B cell (primary cell): ENCODE data around the gene HSPB8. TPM values are rescaled to one million over a fixed set of nuclear protein-coding genes. Genes with fewer than 3 reads are reported as not detected.

Source experiments
- ATAC-seq: fragments of 200-7000 bp; cut with Tn5 transposase; one replicate; pipeline ENCODE4 v1.10.0; 2021; ENCODE audit warnings: low read depth, mild to moderate bottlenecking, moderate number of reproducible peaks, moderate library complexity
- CTCF ChIA-PET: fragments of 350-600 bp; sonication (Branson Sonifier 250); formaldehyde crosslinking; loops from one replicate; lab custom pipeline; 2021; ENCODE audit warnings: antibody characterized with exemption, inconsistent platforms; lab: Charles Lee
- POLR2A ChIA-PET: fragments of 350-600 bp; sonication (Branson Sonifier 250); formaldehyde crosslinking; loops from one replicate; lab custom pipeline; 2021; ENCODE audit warnings: antibody characterized with exemption; lab: Charles Lee
- DNase-seq: peaks from one replicate; pipeline ENCODE4 v3.0.0; 2013
- H2AFZ ChIP-seq: 2 replicates; pipeline ENCODE4 v1.6.1; 2012; ENCODE audit warnings: mild to moderate bottlenecking, low read depth, low read length; ENCODE audit not compliant: insufficient read depth, poor library complexity, severe bottlenecking
- H3K27ac ChIP-seq, 2 donors: 1 replicate in 1 of 2; 2 replicates in 1 of 2; pipeline ENCODE4 v1.5.1; 2012 to 2013; ENCODE audit warnings: low read length in 2 of 2, mild to moderate bottlenecking in 2 of 2, moderate library complexity in 1 of 2
- H3K27me3 ChIP-seq, 4 experiments: fragments of 200-600 bp in 1 of 4; sonication (generic) in 1 of 4; replicated peaks in 1 of 4; 1 replicate in 2 of 4; 2 replicates in 2 of 4; pipeline versions ENCODE4 v1.6.1 to v1.7.0; 2013 to 2016; ENCODE audit warnings: low read length in 3 of 4, mild to moderate bottlenecking in 2 of 4, mixed read lengths in 1 of 4, moderate library complexity in 1 of 4; ENCODE audit not compliant: insufficient read depth in 4 of 4, control insufficient read depth in 3 of 4; ENCODE audit errors: control extremely low read depth in 1 of 4
- H3K36me3 ChIP-seq, 2 experiments: replicated peaks in 1 of 2; 1 replicate in 1 of 2; 2 replicates in 1 of 2; pipeline versions ENCODE4 v1.6.1 to v1.7.1; 2013; ENCODE audit warnings: low read length in 1 of 2; ENCODE audit not compliant: insufficient read depth in 2 of 2, control insufficient read depth in 1 of 2; ENCODE audit errors: control extremely low read depth in 1 of 2, extremely low read depth in 1 of 2
- H3K4me1 ChIP-seq, 2 donors: fragments of 200-600 bp in 1 of 2; sonication (generic) in 1 of 2; 1 replicate in 1 of 2; 2 replicates in 1 of 2; pipeline versions ENCODE4 v1.5.1 to v1.6.1; 2013 to 2017; ENCODE audit warnings: low read length in 2 of 2; ENCODE audit not compliant: control insufficient read depth in 2 of 2, insufficient read depth in 2 of 2
- H3K4me2 ChIP-seq: replicated peaks from 2 replicates; pipeline ENCODE3; 2012; ENCODE audit warnings: mild to moderate bottlenecking, low read depth, low read length; ENCODE audit not compliant: poor library complexity, severe bottlenecking
- H3K4me3 ChIP-seq, 5 experiments: fragments of 200-600 bp in 1 of 5; sonication (generic) in 1 of 5; 1 replicate in 3 of 5; 2 replicates in 2 of 5; pipeline versions ENCODE4 v1.5.1 to v1.7.0; 2011 to 2016; ENCODE audit warnings: low read length in 4 of 5, mild to moderate bottlenecking in 4 of 5, low read depth in 2 of 5, control low read depth in 1 of 5, moderate library complexity in 1 of 5; ENCODE audit not compliant: insufficient read depth in 1 of 5; ENCODE audit errors: control extremely low read depth in 1 of 5, extremely low read depth in 1 of 5
- H3K79me2 ChIP-seq: fragments of 200-600 bp; sonication (generic); one replicate; pipeline ENCODE4 v1.6.0; 2016; ENCODE audit warnings: low read length; ENCODE audit not compliant: control insufficient read depth, insufficient read depth
- H3K9ac ChIP-seq: fragments of 200-600 bp; sonication (generic); 2 replicates; pipeline ENCODE4 v1.6.1; 2017; ENCODE audit warnings: mild to moderate bottlenecking, low read length, moderate library complexity
- H3K9me3 ChIP-seq, 3 donors: one replicate each; pipeline versions ENCODE4 v1.6.1 to v1.7.1; 2013; ENCODE audit warnings: low read length in 2 of 3; ENCODE audit not compliant: control insufficient read depth in 2 of 3, insufficient read depth in 1 of 3; ENCODE audit errors: control extremely low read depth in 1 of 3
- H4K20me1 ChIP-seq: 2 replicates; pipeline ENCODE4 v1.6.0; 2012; ENCODE audit warnings: mild to moderate bottlenecking, low read length; ENCODE audit not compliant: insufficient read depth, control insufficient read depth, poor library complexity, severe bottlenecking
- H3K27ac Mint-ChIP-seq: one replicate; pipeline ENCODE4 v1.8.0; 2021; ENCODE audit warnings: mixed read lengths
- H3K27me3 Mint-ChIP-seq: one replicate; pipeline ENCODE4 v1.8.0; 2021; ENCODE audit warnings: mixed read lengths
- H3K4me1 Mint-ChIP-seq: one replicate; pipeline ENCODE4 v1.8.0; 2021; ENCODE audit warnings: mixed read lengths
- H3K4me3 Mint-ChIP-seq: one replicate; pipeline ENCODE4 v1.8.0; 2021; ENCODE audit warnings: mixed read lengths
- H3K9me3 Mint-ChIP-seq: one replicate; pipeline ENCODE4 v1.8.0; 2022; ENCODE audit warnings: mixed read lengths; ENCODE audit not compliant: insufficient read depth
- EZH2 ChIP-seq: IDR thresholded peaks from 2 replicates; pipeline ENCODE4 v1.6.1; 2012; ENCODE audit warnings: borderline replicate concordance, low read depth, mild to moderate bottlenecking, moderate library complexity, low read length; ENCODE audit not compliant: insufficient read depth, poor library complexity, severe bottlenecking
- WGBS: methylation state at CpG from one replicate; pipeline ENCODE4 v1.1.5; 2013; ENCODE audit warnings: missing lambda C conversion rate; ENCODE audit not compliant: insufficient coverage; 5-methylcytosine and 5-hydroxymethylcytosine counted together
- intact Hi-C: fragments of 100-400 bp; cut with micrococcal nuclease; formaldehyde crosslinking; loops from one replicate; pipeline ENCODE4 v1.10.0; 2022
- polyA plus RNA-seq: library from polyadenylated mRNA; depleted of rRNA; stranded (reverse); fragments of >200 nt; gene quantifications from 2 replicates; pipeline ENCODE4 v1.2.3, GENCODE V29; 2012
- total RNA-seq, 2 donors: library from RNA; stranded (reverse); fragments of 120-200 nt in 1 of 2; gene quantifications; 1 replicate in 1 of 2; 2 replicates in 1 of 2; pipeline versions ENCODE4 v1.2.3 to v1.2.4, GENCODE V29; 2013 to 2022
- TF ChIP-seq, protein P1 (sequence below): fragments of 200-600 bp; IDR thresholded peaks from one replicate; pipeline ENCODE4 v1.8.0; 2022; ENCODE audit warnings: antibody characterized with exemption, mild to moderate bottlenecking

The HSPB8 gene
- total and polyA plus RNA-seq, 2 donors (not counting 1 experiment from before 2014, with no cell fraction given), result not detected

DNA sequence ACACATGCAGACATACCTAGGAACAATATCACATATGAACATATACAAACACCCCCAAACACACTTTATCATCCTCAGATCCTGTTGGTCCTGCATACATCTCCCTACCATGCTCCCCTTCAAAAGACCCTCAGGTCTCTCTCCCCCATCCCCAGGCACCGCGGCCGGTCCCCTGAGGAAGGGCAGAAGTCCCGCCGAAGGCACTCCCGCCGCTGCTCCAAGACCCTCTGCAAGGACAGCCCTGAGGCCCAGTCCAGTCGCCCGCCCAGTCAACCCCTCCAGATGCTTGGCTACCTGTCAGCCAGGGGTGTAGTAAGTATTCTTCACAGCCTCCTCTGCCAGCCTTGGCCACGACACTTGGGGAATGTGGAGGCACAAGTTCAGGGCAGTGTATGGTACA lies 48.2 kb upstream of the HSPB8 start:
- DNase-seq (no peak), ATAC-seq (no peak)
- Histone ChIP-seq H3K27me3 (no peaks in the 10 kb centered on the region), H2AFZ (no peak overlapping the region), H3K27ac (no peak overlapping the region), H3K36me3 (no peaks in the 10 kb centered on the region), H3K79me2 (no peaks in the 10 kb centered on the region), H4K20me1 (no peaks in the 10 kb centered on the region), H3K4me1 (no peaks in the 10 kb centered on the region), H3K9me3 (peaks cover 2 to 10% (median 3%) of the 10 kb centered on the region in 3 donors), H3K4me3 (no peak overlapping the region), H3K4me2 (no peak overlapping the region), H3K9ac (no peak overlapping the region)
- no peaks in the 10 kb centered on the region for H3K27me3 Mint-ChIP-seq
- H3K27ac Mint-ChIP-seq, result no peak overlapping the region
- H3K4me1 Mint-ChIP-seq, result no peaks in the 10 kb centered on the region
- TF ChIP-seq, protein P1, sequence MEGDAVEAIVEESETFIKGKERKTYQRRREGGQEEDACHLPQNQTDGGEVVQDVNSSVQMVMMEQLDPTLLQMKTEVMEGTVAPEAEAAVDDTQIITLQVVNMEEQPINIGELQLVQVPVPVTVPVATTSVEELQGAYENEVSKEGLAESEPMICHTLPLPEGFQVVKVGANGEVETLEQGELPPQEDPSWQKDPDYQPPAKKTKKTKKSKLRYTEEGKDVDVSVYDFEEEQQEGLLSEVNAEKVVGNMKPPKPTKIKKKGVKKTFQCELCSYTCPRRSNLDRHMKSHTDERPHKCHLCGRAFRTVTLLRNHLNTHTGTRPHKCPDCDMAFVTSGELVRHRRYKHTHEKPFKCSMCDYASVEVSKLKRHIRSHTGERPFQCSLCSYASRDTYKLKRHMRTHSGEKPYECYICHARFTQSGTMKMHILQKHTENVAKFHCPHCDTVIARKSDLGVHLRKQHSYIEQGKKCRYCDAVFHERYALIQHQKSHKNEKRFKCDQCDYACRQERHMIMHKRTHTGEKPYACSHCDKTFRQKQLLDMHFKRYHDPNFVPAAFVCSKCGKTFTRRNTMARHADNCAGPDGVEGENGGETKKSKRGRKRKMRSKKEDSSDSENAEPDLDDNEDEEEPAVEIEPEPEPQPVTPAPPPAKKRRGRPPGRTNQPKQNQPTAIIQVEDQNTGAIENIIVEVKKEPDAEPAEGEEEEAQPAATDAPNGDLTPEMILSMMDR, result no peak
- no peak for TF ChIP-seq EZH2
- 87% methylated on average over 4 of the region's 10 CpGs for WGBS
- intact Hi-C loops, result no loop called here
- H3K4me3 Mint-ChIP-seq, result no peak overlapping the region
- CTCF ChIA-PET, result no interaction called here
- H3K9me3 Mint-ChIP-seq, result peaks cover 13% of the 10 kb centered on the region
- POLR2A ChIA-PET, result no interaction called here

DNA sequence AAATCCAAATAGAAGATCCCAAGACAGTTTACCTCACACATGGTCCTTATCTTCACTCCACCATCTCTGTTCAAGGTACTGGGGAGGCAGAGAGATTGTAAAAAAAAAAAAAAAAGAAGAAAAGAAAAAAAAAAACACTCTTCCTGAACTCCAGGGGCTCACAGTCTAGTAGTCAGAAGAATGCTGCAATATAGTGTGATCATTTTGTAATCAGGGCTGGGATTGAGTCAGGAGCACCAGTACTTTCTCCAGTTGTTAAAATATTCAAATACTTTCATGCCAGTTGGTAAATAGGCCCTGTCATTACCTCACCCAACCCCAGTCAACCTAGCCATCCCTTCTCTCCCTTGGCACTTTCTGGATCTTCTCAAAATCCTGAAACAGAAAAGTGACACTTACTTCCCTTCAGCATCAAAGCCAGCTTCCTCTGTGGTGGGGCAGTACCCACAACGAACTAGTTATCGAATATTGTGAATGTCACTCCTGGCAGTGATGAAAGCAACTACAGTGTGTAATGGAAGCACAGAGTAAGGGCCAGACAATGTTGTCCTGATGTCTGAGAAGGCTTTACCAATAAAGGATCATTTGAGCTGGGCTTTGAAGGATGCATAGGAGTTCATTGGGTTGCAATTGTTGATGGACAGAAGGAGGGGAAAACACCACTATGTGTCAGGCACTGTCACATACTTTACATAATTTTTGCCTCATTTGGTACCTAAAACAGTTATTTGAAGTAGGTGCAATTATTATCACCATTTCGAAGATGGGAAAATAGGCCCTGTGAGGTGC lies 44.3 kb upstream of the HSPB8 start:
- Mint-ChIP-seq H3K4me3 (no peak overlapping the region), H3K9me3 (peaks cover 13% of the 10 kb centered on the region), H3K27ac (no peak overlapping the region), H3K27me3 (no peaks in the 10 kb centered on the region), H3K4me1 (no peaks in the 10 kb centered on the region)
- Histone ChIP-seq H3K9me3 (peaks cover 2 to 8% (median 3%) of the 10 kb centered on the region in 3 donors), H3K27ac (no peak overlapping the region), H3K36me3 (no peaks in the 10 kb centered on the region), H3K9ac (no peak overlapping the region), H3K79me2 (no peaks in the 10 kb centered on the region), H3K4me3 (no peak overlapping the region), H3K4me1 (no peaks in the 10 kb centered on the region), H3K27me3 (no peaks in the 10 kb centered on the region), H4K20me1 (no peaks in the 10 kb centered on the region), H2AFZ (no peak overlapping the region), H3K4me2 (no peak overlapping the region)
- 58% methylated on average over 3 of the region's 3 CpGs for WGBS
- DNase-seq, result no peak
- no peak for ATAC-seq
- intact Hi-C loops, result no loop called here
- ChIA-PET CTCF (no interaction called here), POLR2A (no interaction called here)
- TF ChIP-seq, protein P1, result no peak
- TF ChIP-seq EZH2, result no peak
